ENCODE measurements around the gene LCE1D.

Gene LCE1D

GRCh38 chr1:152758636-152759035 is 37.9 kb upstream of the LCE1D start:
- H4K20me1 ChIP-seq (ENCODE audit: control insufficient read depth, insufficient read depth, low read depth, low read length), result no peaks in the 10 kb centered on the region
- no peaks in the 10 kb centered on the region for H3K4me1 ChIP-seq (ENCODE audit: control insufficient read depth, low read length)
- H3K36me3 ChIP-seq (ENCODE audit: control insufficient read depth, low read length), result no peaks in the 10 kb centered on the region
- H3K4me2 ChIP-seq (ENCODE audit: low read length), result no peak overlapping the region
- H3F3A ChIP-seq (ENCODE audit: control insufficient read depth, insufficient read depth), result no peaks in the 10 kb centered on the region
- no peak overlapping the region for H3K27ac ChIP-seq (ENCODE audit: low read depth, low read length)
- H3K9me2 ChIP-seq (replicated peaks; ENCODE audit: control insufficient read depth, low read length), result no peaks in the 10 kb centered on the region
- no peaks in the 10 kb centered on the region for H3K9me3 ChIP-seq (ENCODE audit: control insufficient read depth, insufficient read depth, low read length)
- H3K4me3 ChIP-seq (ENCODE audit: low read length), result no peak overlapping the region
- TF ChIP-seq CTCF (IDR thresholded peaks at IDR 0.05; ENCODE audit: low read depth, low read length, poor library complexity, severe bottlenecking) (no peak), EZH2phosphoT487 (IDR thresholded peaks at IDR 0.05; ENCODE audit: borderline replicate concordance, low read length) (no peak)
- H3K27me3 ChIP-seq (ENCODE audit: control insufficient read depth, low read length), result no peaks in the 10 kb centered on the region
- no peaks in the 10 kb centered on the region for H3K79me2 ChIP-seq (ENCODE audit: control insufficient read depth, low read length)

GRCh38 chr1:152759453-152760173 is 36.9 kb upstream of the LCE1D start:
- Histone ChIP-seq H3K4me1 (ENCODE audit: control insufficient read depth, low read length) (no peaks in the 10 kb centered on the region), H3K9me3 (ENCODE audit: control insufficient read depth, insufficient read depth, low read length) (no peaks in the 10 kb centered on the region), H3K79me2 (ENCODE audit: control insufficient read depth, low read length) (no peaks in the 10 kb centered on the region), H3K27me3 (ENCODE audit: control insufficient read depth, low read length) (no peaks in the 10 kb centered on the region), H4K20me1 (ENCODE audit: control insufficient read depth, insufficient read depth, low read depth, low read length) (no peaks in the 10 kb centered on the region), H3K9me2 (replicated peaks; ENCODE audit: control insufficient read depth, low read length) (no peaks in the 10 kb centered on the region), H3F3A (ENCODE audit: control insufficient read depth, insufficient read depth) (no peaks in the 10 kb centered on the region), H3K36me3 (ENCODE audit: control insufficient read depth, low read length) (no peaks in the 10 kb centered on the region), H3K4me2 (ENCODE audit: low read length) (no peak overlapping the region), H3K4me3 (ENCODE audit: low read length) (no peak overlapping the region), H3K27ac (ENCODE audit: low read depth, low read length) (no peak overlapping the region)
- TF ChIP-seq EZH2phosphoT487 (IDR thresholded peaks at IDR 0.05; ENCODE audit: borderline replicate concordance, low read length), result no peak
- TF ChIP-seq CTCF (IDR thresholded peaks at IDR 0.05; ENCODE audit: low read depth, low read length, poor library complexity, severe bottlenecking), result no peak

- Histone ChIP-seq H3K4me3 (ENCODE audit: low read length) (no peak overlapping the region), H3K79me2 (ENCODE audit: control insufficient read depth, low read length) (no peaks in the 10 kb centered on the region), H3F3A (ENCODE audit: control insufficient read depth, insufficient read depth) (no peaks in the 10 kb centered on the region), H3K36me3 (ENCODE audit: control insufficient read depth, low read length) (no peaks in the 10 kb centered on the region), H3K9me2 (replicated peaks; ENCODE audit: control insufficient read depth, low read length) (no peaks in the 10 kb centered on the region), H4K20me1 (ENCODE audit: control insufficient read depth, insufficient read depth, low read depth, low read length) (no peaks in the 10 kb centered on the region), H3K4me1 (ENCODE audit: control insufficient read depth, low read length) (no peaks in the 10 kb centered on the region), H3K4me2 (ENCODE audit: low read length) (no peak overlapping the region), H3K9me3 (ENCODE audit: control insufficient read depth, insufficient read depth, low read length) (no peaks in the 10 kb centered on the region), H3K27ac (ENCODE audit: low read depth, low read length) (no peak overlapping the region), H3K27me3 (ENCODE audit: control insufficient read depth, low read length) (no peaks in the 10 kb centered on the region; the same call in 1 of the 2 replicates)
- TF ChIP-seq EZH2phosphoT487 (IDR thresholded peaks at IDR 0.05; ENCODE audit: borderline replicate concordance, low read length), result no peak
- TF ChIP-seq CTCF (IDR thresholded peaks at IDR 0.05; ENCODE audit: low read depth, low read length, poor library complexity, severe bottlenecking), result no peak
These were observed 35.9 kb upstream of the LCE1D start for GRCh38 chr1:152760551-152761190.

All from DOHH2 (cell line).